HUES48 (cell line): ENCODE measurements around the gene ATP8B1.

Experiments used
- H3K27ac ChIP-seq: one replicate; pipeline ENCODE4 v1.7.0; 2013; ENCODE audit warnings: low read depth, low read length, inconsistent platforms
- H3K27me3 ChIP-seq: 2 replicates; pipeline ENCODE4 v1.6.1; 2013; ENCODE audit warnings: mild to moderate bottlenecking, low read length; ENCODE audit not compliant: control insufficient read depth, insufficient read depth
- H3K36me3 ChIP-seq: 2 replicates; pipeline ENCODE4 v1.6.1; 2013; ENCODE audit warnings: low read length; ENCODE audit not compliant: control insufficient read depth, insufficient read depth
- H3K4me1 ChIP-seq: 2 replicates; pipeline ENCODE4 v1.6.1; 2013; ENCODE audit warnings: mild to moderate bottlenecking, low read length; ENCODE audit not compliant: control insufficient read depth, insufficient read depth
- H3K4me3 ChIP-seq: 2 replicates; pipeline ENCODE4 v1.5.1; 2013; ENCODE audit warnings: mild to moderate bottlenecking, low read depth, low read length
- H3K9ac ChIP-seq: 2 replicates; pipeline ENCODE4 v1.6.1; 2013; ENCODE audit warnings: mild to moderate bottlenecking, low read depth, low read length, moderate library complexity
- H3K9me3 ChIP-seq: 2 replicates; pipeline ENCODE4 v1.6.1; 2013; ENCODE audit warnings: low read length; ENCODE audit not compliant: control insufficient read depth, insufficient read depth

ATP8B1 gene

GRCh38 chr18:57804557-57804956 is 1.4 kb upstream of the ATP8B1 start:
- Histone ChIP-seq H3K4me3 (no peak overlapping the region), H3K36me3 (no peaks in the 10 kb centered on the region), H3K27me3 (peaks cover 54% of the 10 kb centered on the region), H3K9ac (no peak overlapping the region), H3K9me3 (no peaks in the 10 kb centered on the region), H3K4me1 (peaks cover 10% of the 10 kb centered on the region; the same call in 1 of the 2 replicates), H3K27ac (no peak overlapping the region)

GRCh38 chr18:57802213-57803102 is 657 bp downstream of the ATP8B1 start:
- peaks cover 54% of the 10 kb centered on the region for H3K27me3 ChIP-seq
- no peaks in the 10 kb centered on the region for H3K9me3 ChIP-seq
- peaks cover 10% of the 10 kb centered on the region; the same call in 1 of the 2 replicates for H3K4me1 ChIP-seq
- 0 out of 2 replicates have a peak overlapping the region, but pooled peaks have one; percentile 60 for H3K9ac ChIP-seq
- H3K4me3 ChIP-seq: peak overlapping the region; percentile 82
- peak overlapping the region; percentile 1 for H3K27ac ChIP-seq
- no peaks in the 10 kb centered on the region for H3K36me3 ChIP-seq

GRCh38 chr18:57801761-57802212 is 1.3 kb downstream of the ATP8B1 start:
- no peak overlapping the region for H3K9ac ChIP-seq
- peak overlapping the region; percentile 82 for H3K4me3 ChIP-seq
- H3K4me1 ChIP-seq: peaks cover 10% of the 10 kb centered on the region; the same call in 1 of the 2 replicates
- H3K36me3 ChIP-seq: no peaks in the 10 kb centered on the region
- H3K27ac ChIP-seq: no peak overlapping the region
- H3K27me3 ChIP-seq: peaks cover 54% of the 10 kb centered on the region
- H3K9me3 ChIP-seq: no peaks in the 10 kb centered on the region

- peak overlapping the region; percentile 82 for H3K4me3 ChIP-seq
- no peak overlapping the region for H3K9ac ChIP-seq
- H3K27me3 ChIP-seq: peaks cover 54% of the 10 kb centered on the region
- H3K36me3 ChIP-seq: no peaks in the 10 kb centered on the region
- H3K9me3 ChIP-seq: no peaks in the 10 kb centered on the region
- peaks cover 10% of the 10 kb centered on the region; the same call in 1 of the 2 replicates for H3K4me1 ChIP-seq
- no peak overlapping the region for H3K27ac ChIP-seq
Observed at GRCh38 chr18:57801325-57801724, 1.8 kb downstream of the ATP8B1 start.

GRCh38 chr18:57798713-57799373 is 4.3 kb downstream of the ATP8B1 start:
- no peak overlapping the region for H3K4me3 ChIP-seq
- no peaks in the 10 kb centered on the region for H3K9me3 ChIP-seq
- no peak overlapping the region for H3K27ac ChIP-seq
- H3K9ac ChIP-seq: no peak overlapping the region
- peaks cover 6% of the 10 kb centered on the region; the same call in 1 of the 2 replicates for H3K4me1 ChIP-seq
- H3K27me3 ChIP-seq: peaks cover 39% of the 10 kb centered on the region
- H3K36me3 ChIP-seq: no peaks in the 10 kb centered on the region

GRCh38 chr18:57797209-57797651 is 5.9 kb downstream of the ATP8B1 start:
- no peak overlapping the region for H3K4me3 ChIP-seq
- peaks cover 10% of the 10 kb centered on the region; the same call in 1 of the 2 replicates for H3K4me1 ChIP-seq
- H3K9me3 ChIP-seq: no peaks in the 10 kb centered on the region
- peaks cover 26% of the 10 kb centered on the region for H3K27me3 ChIP-seq
- no peaks in the 10 kb centered on the region for H3K36me3 ChIP-seq
- H3K9ac ChIP-seq: no peak overlapping the region
- no peak overlapping the region for H3K27ac ChIP-seq

GRCh38 chr18:57794951-57795728 is 8.0 kb downstream of the ATP8B1 start:
- H3K4me1 ChIP-seq: 0 out of 2 replicates have a peak, but pooled peaks cover 6% of the 10 kb centered on the region

GRCh38 chr18:57793302-57793986 is 9.7 kb downstream of the ATP8B1 start:
- no peak overlapping the region for H3K27ac ChIP-seq

More at GRCh38 chr18:57794951-57795728, 8.0 kb downstream of the ATP8B1 start:
- Histone ChIP-seq H3K9me3 (no peaks in the 10 kb centered on the region), H3K9ac (no peak overlapping the region), H3K4me3 (no peak overlapping the region), H3K36me3 (no peaks in the 10 kb centered on the region), H3K27ac (no peak overlapping the region), H3K27me3 (peaks cover 5% of the 10 kb centered on the region)

GRCh38 chr18:57792631-57793301 is 10.3 kb downstream of the ATP8B1 start:
- H3K36me3 ChIP-seq: no peaks in the 10 kb centered on the region
- 0 out of 2 replicates have a peak, but pooled peaks cover 6% of the 10 kb centered on the region for H3K4me1 ChIP-seq
- H3K9ac ChIP-seq: no peak overlapping the region
- H3K27ac ChIP-seq: no peak overlapping the region
- H3K9me3 ChIP-seq: no peaks in the 10 kb centered on the region
- no peak overlapping the region for H3K4me3 ChIP-seq
- H3K27me3 ChIP-seq: no peaks in the 10 kb centered on the region

More at GRCh38 chr18:57793302-57793986, 9.7 kb downstream of the ATP8B1 start:
- no peak overlapping the region for H3K4me3 ChIP-seq
- H3K27me3 ChIP-seq: no peaks in the 10 kb centered on the region
- no peak overlapping the region for H3K9ac ChIP-seq
- H3K36me3 ChIP-seq: no peaks in the 10 kb centered on the region
- H3K9me3 ChIP-seq: no peaks in the 10 kb centered on the region
- H3K4me1 ChIP-seq: 0 out of 2 replicates have a peak, but pooled peaks cover 6% of the 10 kb centered on the region
